ENCODE measurements around the gene HSF5.

DNA sequence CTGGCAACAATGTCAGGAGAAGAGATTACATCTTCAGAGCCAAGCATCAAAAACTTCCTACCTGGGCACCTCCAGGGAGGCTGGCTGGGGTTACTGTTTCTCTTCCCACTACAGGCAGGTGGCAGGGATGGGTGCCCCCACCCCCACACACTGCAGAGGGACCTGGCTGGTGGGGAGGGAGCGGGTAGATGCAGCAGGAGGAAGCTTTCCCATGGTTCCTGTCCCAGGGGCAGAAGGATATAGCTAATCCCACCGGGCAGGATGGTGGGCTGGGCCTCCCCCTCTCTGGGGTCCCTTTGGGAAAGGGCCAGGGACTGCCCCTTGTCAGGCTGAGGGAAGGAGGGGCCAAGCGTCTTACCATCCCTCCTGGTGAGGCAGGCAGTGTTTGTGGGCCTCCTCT, 42.9 kb upstream of the HSF5 start:
- TF ChIP-seq EZH2 (IDR thresholded peaks at IDR 0.05): no peak
- TF ChIP-seq POLR2AphosphoS5 (IDR thresholded peaks at IDR 0.05; ENCODE audit: borderline replicate concordance, low read depth, low read length): no peak

Data from SK-N-MC (cell line).